GM18867 (cell line): ENCODE measurements around the gene MAP3K1.

ENCODE experiments used
- ATAC-seq: cut with Tn5 transposase; IDR thresholded peaks from one replicate; pipeline ENCODE4 v1.9.1; 2021; ENCODE audit warnings: mild to moderate bottlenecking, moderate library complexity; ENCODE audit not compliant: unreplicated experiment

Gene MAP3K1

GRCh38 chr5:56900395-56900794, 85.0 kb downstream of the MAP3K1 start:
- ATAC-seq: no peak

DNA sequence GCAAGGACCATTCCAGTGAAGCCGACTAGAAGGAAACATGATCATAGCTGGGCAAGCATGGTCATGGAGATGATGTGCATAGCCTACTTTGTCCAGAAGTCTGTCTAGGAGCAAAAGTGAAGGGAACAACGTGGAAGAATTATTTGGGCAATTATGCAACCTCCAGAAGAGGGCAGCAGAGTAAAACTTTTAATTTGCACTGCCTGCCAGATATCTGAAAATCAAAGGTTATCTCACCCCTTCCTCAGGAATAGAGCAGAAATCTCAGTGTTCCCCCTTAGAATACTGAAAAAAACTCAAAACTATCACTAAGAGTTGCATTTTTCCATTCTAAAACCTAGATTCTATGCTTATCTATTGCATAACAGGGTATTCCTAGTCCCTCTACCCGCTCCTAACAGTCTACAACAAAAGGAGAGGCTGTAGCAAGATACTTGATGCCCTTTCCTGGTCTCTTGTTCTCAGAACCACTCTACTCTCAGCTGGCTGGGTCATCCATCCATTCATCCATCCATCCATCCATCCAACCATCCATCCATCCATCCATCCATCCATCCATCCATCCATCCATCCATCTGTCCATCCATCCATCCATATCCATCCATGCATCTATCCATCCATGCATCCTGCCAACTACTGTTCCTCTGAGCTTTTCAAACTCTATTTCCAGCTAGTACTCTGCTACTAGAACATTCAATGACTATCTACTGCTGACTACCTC, 85.7 kb downstream of the MAP3K1 start:
- no peak for ATAC-seq

DNA sequence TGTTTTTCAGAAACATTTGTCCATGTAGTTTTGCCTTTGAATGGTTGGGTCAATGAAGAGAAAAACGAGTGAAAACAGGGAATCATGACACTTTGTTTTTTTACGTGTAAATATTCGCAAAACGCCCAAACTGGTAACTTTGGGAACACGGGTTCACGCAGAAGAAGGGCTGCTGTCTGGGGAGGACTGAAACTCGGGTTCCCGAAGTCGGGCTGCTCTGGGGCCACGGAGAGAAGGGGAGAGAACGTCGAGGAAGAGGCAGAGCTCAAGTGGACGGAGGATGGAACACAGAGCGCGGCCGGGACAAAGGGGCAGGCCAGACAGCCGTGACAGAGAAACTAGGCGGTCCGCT, 93.6 kb downstream of the MAP3K1 start:
- ATAC-seq: peak; percentile 43

- peak; percentile 88 for ATAC-seq
These were observed 94.2 kb downstream of the MAP3K1 start, which contains the start of gene SETD9 for GRCh38 chr5:56909294-56910209. TSS of gene SETD9 (plus strand) at chr5:56909596. CDS start at chr5:56909646, 50 bp downstream.

DNA sequence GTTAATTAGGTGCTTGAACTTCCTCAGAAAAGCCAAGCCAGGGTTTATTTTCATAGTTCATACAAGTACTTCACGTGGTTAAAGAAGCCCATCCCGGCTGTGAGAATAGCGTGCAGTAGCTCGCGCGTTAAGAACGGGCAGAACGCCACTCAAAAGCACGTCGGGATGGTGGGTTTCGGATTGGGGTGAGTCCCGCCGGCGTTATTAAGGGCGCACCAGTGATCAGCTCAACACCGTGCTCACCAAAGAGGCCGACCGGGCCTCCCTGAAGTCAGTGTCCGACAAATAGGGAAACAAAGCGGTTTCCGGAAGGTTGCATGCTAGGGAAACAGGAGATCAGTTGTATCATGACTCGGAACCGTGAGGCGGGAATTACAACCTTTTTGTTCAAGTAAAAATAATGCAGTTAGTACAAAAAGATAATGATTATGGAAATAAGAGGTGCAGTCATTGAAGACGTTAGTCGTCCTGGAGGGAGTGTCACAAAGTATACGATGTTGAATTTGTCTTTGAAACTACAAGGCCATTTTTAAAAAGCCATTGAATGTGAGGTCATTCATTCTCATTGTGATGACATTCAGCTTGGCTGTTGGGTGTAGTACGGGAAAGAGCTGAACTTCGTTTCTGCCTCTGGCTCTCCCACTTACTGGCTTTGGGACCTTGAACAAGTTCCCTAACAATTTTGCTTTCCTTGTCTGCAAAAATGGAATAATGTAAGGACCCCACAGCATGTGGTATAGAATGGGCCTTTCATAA, 95.0 kb downstream of the MAP3K1 start:
- peak; percentile 18 for ATAC-seq

DNA sequence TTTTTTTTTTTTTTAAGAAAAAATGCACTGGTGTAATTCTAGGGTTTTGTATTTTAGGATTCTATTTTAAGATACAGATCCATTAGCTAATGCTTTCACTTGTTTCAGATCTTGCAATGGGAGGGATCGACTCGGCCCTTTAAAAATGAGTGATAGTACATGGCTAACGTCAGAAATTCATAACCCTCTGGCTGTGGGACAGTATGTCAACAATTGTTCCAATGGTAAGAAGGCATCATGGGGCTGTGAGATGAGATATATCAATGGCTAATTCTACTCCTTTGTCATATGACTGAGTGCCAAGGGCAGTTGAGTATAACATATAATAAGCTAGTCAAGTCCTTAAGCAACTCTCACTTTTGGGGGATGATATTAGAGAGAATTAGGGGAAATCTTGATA, 98.4 kb downstream of the MAP3K1 start:
- ATAC-seq: no peak

GRCh38 chr5:56914678-56915077, 99.3 kb downstream of the MAP3K1 start:
- no peak for ATAC-seq

DNA sequence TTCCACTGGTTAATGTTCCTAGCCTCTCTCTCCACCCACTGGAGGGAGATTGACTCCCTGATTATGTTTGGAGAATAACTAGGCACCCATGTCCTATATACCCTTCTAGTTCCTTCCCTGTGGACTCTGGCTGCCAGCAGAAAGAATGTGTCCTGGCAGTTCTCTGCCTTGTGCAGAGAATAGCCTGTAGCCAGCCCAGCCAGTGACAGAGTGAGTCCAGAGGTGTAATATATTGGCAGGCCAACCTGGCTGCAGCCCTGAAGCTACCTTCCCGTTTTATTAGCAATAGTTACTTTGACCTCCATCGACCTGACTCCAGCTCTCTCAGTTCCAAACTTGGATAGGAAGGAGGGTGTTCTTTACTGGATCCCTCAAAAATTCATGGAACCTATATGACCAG, 102.2 kb downstream of the MAP3K1 start:
- no peak for ATAC-seq

DNA sequence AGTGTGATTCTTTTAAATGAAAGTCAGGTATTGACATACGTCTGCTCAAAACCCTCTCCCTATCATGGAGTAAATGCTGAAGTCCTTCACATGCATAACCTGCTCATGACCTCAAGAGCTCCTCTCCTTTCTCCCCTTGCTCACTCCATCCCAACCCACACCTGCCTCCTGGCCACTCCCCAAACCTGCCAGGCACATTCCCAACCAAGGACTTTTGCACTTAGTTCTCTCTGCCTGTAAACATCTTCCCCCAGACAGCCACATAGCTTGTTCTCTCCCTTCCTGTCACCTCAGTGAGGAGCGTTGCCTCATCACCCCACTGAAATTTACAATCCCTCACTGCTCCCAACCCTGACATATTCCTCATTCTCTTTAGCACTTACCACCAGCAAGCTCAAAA, 102.7 kb downstream of the MAP3K1 start:
- ATAC-seq: no peak

- ATAC-seq: no peak
These were observed 104.8 kb downstream of the MAP3K1 start for GRCh38 chr5:56919942-56920662.

DNA sequence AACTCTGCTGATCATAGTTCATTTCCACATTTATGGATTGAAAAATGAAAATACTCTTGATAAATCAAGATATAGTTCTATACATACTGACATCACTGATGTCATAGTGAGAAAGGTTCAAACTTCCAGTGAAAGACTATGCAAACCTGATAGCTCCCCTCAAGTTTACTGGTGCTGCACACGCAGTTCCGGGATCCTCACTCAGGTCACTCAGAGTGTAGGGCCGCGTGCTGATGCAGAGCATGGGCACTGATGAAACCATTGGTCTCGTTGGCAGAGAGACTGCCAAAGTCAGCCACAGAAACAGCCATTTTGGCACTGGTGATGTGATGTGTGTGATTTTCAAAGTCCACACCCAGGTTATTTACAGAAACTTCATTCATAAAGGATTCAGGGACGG, 107.6 kb downstream of the MAP3K1 start:
- no peak for ATAC-seq

DNA sequence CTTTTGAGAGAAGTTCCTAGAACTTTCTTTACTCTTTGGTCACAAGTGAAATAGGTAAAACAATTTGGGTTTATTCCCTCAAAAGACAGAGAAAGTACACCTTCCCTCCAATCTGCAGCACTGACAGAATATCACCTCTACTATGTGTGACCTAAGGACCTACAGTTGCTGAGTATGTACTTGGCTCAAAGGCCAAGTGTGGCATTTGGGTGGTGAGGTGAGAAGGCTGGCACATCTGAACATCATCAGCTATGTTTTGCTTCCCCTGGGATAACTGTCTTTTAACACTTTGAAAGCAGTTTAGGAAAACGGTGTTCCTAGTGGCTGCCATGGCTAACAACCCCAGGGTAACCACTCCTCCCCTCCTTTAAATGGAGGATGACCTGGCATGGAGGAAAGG, 119.0 kb downstream of the MAP3K1 start:
- ATAC-seq: no peak

GRCh38 chr5:56938858-56939257, 123.5 kb downstream of the MAP3K1 start:
- ATAC-seq: no peak

GRCh38 chr5:56941981-56942380, 126.6 kb downstream of the MAP3K1 start:
- ATAC-seq: no peak
